GM23338 (cell line): ENCODE results near the gene NOP56. TPM values are rescaled to one million over a fixed set of nuclear protein-coding genes. Genes with fewer than 3 reads are reported as not detected.

Experiments
- ATAC-seq: fragments of 200-7000 bp; cut with Tn5 transposase; 3 replicates; pipeline ENCODE4 v1.9.1; 2020
- DNase-seq: peaks from one replicate; pipeline ENCODE4 v3.0.0-alpha.2; 2015; ENCODE audit warnings: low spot score
- H2AFZ ChIP-seq: fragments of 200-600 bp; sonication (generic); 2 replicates; pipeline ENCODE4 v1.8.0; 2016; ENCODE audit warnings: antibody characterized with exemption, mild to moderate bottlenecking, moderate library complexity
- H3F3A ChIP-seq: fragments of 200-600 bp; sonication (generic); replicated peaks from 2 replicates; pipeline ENCODE4 v1.8.0; 2017; ENCODE audit warnings: antibody characterized with exemption, mixed run types, low read depth
- H3K27ac ChIP-seq: fragments of 200-600 bp; sonication (generic); 2 replicates; pipeline ENCODE4 v1.6.1; 2016; ENCODE audit warnings: low read depth
- H3K27me3 ChIP-seq: fragments of 200-600 bp; sonication (generic); 2 replicates; pipeline ENCODE4 v1.8.0; 2016; ENCODE audit warnings: mild to moderate bottlenecking, mixed run types, moderate library complexity; ENCODE audit not compliant: insufficient read depth
- H3K36me3 ChIP-seq: fragments of 200-600 bp; sonication (generic); 2 replicates; pipeline ENCODE4 v1.8.0; 2016; ENCODE audit warnings: mild to moderate bottlenecking; ENCODE audit not compliant: insufficient read depth
- H3K4me1 ChIP-seq: fragments of 200-600 bp; sonication (generic); 2 replicates; pipeline ENCODE4 v1.8.0; 2016; ENCODE audit warnings: mild to moderate bottlenecking, moderate library complexity; ENCODE audit not compliant: insufficient read depth
- H3K4me2 ChIP-seq: fragments of 200-600 bp; sonication (generic); 2 replicates; pipeline ENCODE4 v1.7.1; 2017; ENCODE audit warnings: mixed run types
- H3K4me3 ChIP-seq: fragments of 200-600 bp; sonication (generic); 2 replicates; pipeline ENCODE4 v1.6.1; 2016; ENCODE audit warnings: mixed run types
- H3K79me2 ChIP-seq: fragments of 200-600 bp; sonication (generic); replicated peaks from 2 replicates; pipeline ENCODE4 v1.8.0; 2017; ENCODE audit warnings: mild to moderate bottlenecking; ENCODE audit not compliant: insufficient read depth
- H3K9me2 ChIP-seq: fragments of 200-600 bp; sonication (generic); 2 replicates; pipeline ENCODE4 v1.8.0; 2017; ENCODE audit not compliant: insufficient read depth
- H4K20me1 ChIP-seq: fragments of 200-600 bp; sonication (generic); replicated peaks from 2 replicates; pipeline ENCODE4 v1.8.0; 2017; ENCODE audit warnings: mild to moderate bottlenecking; ENCODE audit not compliant: insufficient read depth
- H3K27ac Mint-ChIP-seq: 2 replicates; pipeline ENCODE4 v1.8.0; 2020; ENCODE audit warnings: inconsistent platforms, mild to moderate bottlenecking, moderate library complexity, mixed read lengths
- H3K27me3 Mint-ChIP-seq: 3 replicates; pipeline ENCODE4 v1.8.0; 2022; ENCODE audit warnings: low read depth, mild to moderate bottlenecking, moderate library complexity, mixed read lengths, inconsistent platforms; ENCODE audit not compliant: insufficient read depth, poor library complexity
- H3K36me3 Mint-ChIP-seq: 3 replicates; pipeline ENCODE4 v1.8.0; 2021; ENCODE audit warnings: low read depth, mild to moderate bottlenecking, inconsistent platforms, moderate library complexity, mixed read lengths
- H3K4me1 Mint-ChIP-seq: 3 replicates; pipeline ENCODE4 v1.8.0; 2020; ENCODE audit warnings: mild to moderate bottlenecking, inconsistent platforms, mixed read lengths
- H3K4me3 Mint-ChIP-seq: 3 replicates; pipeline ENCODE4 v1.8.0; 2021; ENCODE audit warnings: moderate library complexity, mild to moderate bottlenecking, inconsistent platforms, mixed read lengths
- H3K9me3 Mint-ChIP-seq: 3 replicates; pipeline ENCODE4 v1.8.0; 2020; ENCODE audit warnings: moderate library complexity, mild to moderate bottlenecking, inconsistent platforms, mixed read lengths
- CREB1 ChIP-seq: fragments of 250-450 bp; sonication (Bioruptor Pico); IDR thresholded peaks from 2 replicates; pipeline ENCODE4 v1.5.0; 2020; ENCODE audit warnings: low read depth, mild to moderate bottlenecking, moderate library complexity
- POLR2AphosphoS5 ChIP-seq: IDR thresholded peaks from 2 replicates; pipeline ENCODE4 v1.6.1; 2016; ENCODE audit warnings: antibody characterized with exemption, low read depth
- long read RNA-seq: library from polyadenylated mRNA; unstranded; transcript quantifications from one replicate; pipeline ENCODE4 v2.0.0, GENCODE V29; 2020; ENCODE audit not compliant: unreplicated experiment
- polyA plus RNA-seq: library from polyadenylated mRNA; unstranded; fragments of >200 nt; fragmentation: Nextera tagmentation; extraction: Ambion mirVana; gene quantifications from 2 replicates; pipeline ENCODE4 v1.2.1, GENCODE V29; 2016
- total RNA-seq: library from RNA; depleted of rRNA; stranded (reverse); fragments of >200 nt; shearing (Covaris generic); gene quantifications from 2 replicates; pipeline ENCODE4 v1.2.3, GENCODE V29; 2014; rRNA removed
- TF ChIP-seq, protein P1 (sequence below): fragments of 250-450 bp; sonication (Bioruptor Pico); IDR thresholded peaks from 2 replicates; pipeline ENCODE4 v1.5.0; 2020; ENCODE audit warnings: mild to moderate bottlenecking, moderate library complexity

Gene NOP56, protein sequence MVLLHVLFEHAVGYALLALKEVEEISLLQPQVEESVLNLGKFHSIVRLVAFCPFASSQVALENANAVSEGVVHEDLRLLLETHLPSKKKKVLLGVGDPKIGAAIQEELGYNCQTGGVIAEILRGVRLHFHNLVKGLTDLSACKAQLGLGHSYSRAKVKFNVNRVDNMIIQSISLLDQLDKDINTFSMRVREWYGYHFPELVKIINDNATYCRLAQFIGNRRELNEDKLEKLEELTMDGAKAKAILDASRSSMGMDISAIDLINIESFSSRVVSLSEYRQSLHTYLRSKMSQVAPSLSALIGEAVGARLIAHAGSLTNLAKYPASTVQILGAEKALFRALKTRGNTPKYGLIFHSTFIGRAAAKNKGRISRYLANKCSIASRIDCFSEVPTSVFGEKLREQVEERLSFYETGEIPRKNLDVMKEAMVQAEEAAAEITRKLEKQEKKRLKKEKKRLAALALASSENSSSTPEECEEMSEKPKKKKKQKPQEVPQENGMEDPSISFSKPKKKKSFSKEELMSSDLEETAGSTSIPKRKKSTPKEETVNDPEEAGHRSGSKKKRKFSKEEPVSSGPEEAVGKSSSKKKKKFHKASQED
- total RNA-seq (429 and 447 TPM in 2 replicates), polyA plus RNA-seq (569 and 576 TPM in 2 replicates)
- long read RNA-seq, transcript NOP56-201 (12 exons, 2,400 nt) = major isoform, 62 of 168 reads
- long read RNA-seq, partial matches to known transcripts = 79 of 168 reads
- long read RNA-seq, other reads (novel, unspliced or antisense) = 24 of 168 reads

DNA sequence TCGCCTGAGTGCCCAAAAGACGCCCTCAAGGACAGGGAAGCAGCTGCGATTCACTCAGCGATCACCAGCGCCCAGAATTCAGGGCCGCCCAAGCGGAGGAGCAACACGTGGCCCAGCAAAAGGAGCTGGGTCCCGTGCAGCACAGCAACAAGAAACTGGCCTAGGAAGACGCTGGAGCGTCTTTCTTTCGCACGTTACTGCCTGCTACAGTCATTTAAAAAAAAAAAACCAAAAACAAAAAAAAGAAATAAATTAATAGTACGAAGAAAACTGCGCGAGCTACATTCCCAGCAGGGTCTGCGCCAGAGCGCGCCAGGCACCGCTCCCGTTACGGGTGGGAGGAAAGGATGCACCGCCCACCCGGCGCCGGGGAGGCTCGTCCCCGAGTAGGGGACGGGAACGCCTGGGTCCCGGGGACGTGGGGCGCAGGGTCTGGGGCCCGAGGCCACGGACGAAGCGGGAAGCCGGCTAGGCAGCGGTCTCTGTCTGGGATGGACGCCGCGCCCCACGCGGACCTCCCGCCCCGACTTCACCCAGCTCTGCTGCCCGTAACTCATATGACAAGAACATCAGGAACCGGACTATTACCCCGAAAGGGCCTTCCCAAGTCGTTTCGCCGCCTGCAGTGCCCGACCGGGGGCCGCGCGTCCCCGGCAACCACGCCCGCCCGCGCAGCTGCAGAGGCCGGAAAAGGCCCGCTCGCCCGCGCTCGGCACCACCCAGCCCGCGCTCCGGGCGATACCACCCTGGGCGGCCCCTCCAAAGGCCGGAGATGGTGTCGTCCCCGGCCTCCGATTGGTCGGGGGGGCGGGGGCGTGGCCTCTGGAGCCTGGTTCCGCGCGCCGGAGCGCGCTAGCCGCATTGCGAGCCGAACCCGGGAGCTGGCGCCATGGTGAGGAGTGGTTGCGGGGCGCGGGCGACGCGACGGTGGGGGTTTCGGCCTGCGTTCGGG, at the start of gene NOP56:
Gene NOP56, plus strand, starts transcription at position 861 of the 952 bp plus-strand sequence. Its CDS starts 29 bp downstream, at position 890.
- peaks cover 4% of the 10 kb centered on the region; the same call in 2 of the 3 replicates for H3K9me3 Mint-ChIP-seq
- H4K20me1 ChIP-seq = peaks cover 38% of the 10 kb centered on the region
- H3K4me3 Mint-ChIP-seq = peak within 1 kb of the TSS; percentile 94
- H3K4me2 ChIP-seq = peak within 1 kb of the TSS; percentile 100
- H3K27ac Mint-ChIP-seq = peak within 1 kb of the TSS; percentile 92
- peaks cover 38% of the 10 kb centered on the region for H3K36me3 ChIP-seq
- peak within 1 kb of the TSS; percentile 99 for H3K4me3 ChIP-seq
- ATAC-seq (peak; percentile 91), DNase-seq (peak; percentile 91)
- H3F3A ChIP-seq = peaks cover 40% of the 10 kb centered on the region
- H3K4me1 Mint-ChIP-seq = peaks cover 20% of the 10 kb centered on the region
- H2AFZ ChIP-seq = peak within 1 kb of the TSS; percentile 15; the same call in 1 of the 2 replicates
- H3K27ac ChIP-seq = peak within 1 kb of the TSS; percentile 93
- peaks cover 20% of the 10 kb centered on the region for H3K27me3 Mint-ChIP-seq
- H3K27me3 ChIP-seq = no peaks in the 10 kb centered on the region
- no peaks in the 10 kb centered on the region for H3K9me2 ChIP-seq
- H3K36me3 Mint-ChIP-seq = peaks cover 45% of the 10 kb centered on the region
- TF ChIP-seq, protein P1, sequence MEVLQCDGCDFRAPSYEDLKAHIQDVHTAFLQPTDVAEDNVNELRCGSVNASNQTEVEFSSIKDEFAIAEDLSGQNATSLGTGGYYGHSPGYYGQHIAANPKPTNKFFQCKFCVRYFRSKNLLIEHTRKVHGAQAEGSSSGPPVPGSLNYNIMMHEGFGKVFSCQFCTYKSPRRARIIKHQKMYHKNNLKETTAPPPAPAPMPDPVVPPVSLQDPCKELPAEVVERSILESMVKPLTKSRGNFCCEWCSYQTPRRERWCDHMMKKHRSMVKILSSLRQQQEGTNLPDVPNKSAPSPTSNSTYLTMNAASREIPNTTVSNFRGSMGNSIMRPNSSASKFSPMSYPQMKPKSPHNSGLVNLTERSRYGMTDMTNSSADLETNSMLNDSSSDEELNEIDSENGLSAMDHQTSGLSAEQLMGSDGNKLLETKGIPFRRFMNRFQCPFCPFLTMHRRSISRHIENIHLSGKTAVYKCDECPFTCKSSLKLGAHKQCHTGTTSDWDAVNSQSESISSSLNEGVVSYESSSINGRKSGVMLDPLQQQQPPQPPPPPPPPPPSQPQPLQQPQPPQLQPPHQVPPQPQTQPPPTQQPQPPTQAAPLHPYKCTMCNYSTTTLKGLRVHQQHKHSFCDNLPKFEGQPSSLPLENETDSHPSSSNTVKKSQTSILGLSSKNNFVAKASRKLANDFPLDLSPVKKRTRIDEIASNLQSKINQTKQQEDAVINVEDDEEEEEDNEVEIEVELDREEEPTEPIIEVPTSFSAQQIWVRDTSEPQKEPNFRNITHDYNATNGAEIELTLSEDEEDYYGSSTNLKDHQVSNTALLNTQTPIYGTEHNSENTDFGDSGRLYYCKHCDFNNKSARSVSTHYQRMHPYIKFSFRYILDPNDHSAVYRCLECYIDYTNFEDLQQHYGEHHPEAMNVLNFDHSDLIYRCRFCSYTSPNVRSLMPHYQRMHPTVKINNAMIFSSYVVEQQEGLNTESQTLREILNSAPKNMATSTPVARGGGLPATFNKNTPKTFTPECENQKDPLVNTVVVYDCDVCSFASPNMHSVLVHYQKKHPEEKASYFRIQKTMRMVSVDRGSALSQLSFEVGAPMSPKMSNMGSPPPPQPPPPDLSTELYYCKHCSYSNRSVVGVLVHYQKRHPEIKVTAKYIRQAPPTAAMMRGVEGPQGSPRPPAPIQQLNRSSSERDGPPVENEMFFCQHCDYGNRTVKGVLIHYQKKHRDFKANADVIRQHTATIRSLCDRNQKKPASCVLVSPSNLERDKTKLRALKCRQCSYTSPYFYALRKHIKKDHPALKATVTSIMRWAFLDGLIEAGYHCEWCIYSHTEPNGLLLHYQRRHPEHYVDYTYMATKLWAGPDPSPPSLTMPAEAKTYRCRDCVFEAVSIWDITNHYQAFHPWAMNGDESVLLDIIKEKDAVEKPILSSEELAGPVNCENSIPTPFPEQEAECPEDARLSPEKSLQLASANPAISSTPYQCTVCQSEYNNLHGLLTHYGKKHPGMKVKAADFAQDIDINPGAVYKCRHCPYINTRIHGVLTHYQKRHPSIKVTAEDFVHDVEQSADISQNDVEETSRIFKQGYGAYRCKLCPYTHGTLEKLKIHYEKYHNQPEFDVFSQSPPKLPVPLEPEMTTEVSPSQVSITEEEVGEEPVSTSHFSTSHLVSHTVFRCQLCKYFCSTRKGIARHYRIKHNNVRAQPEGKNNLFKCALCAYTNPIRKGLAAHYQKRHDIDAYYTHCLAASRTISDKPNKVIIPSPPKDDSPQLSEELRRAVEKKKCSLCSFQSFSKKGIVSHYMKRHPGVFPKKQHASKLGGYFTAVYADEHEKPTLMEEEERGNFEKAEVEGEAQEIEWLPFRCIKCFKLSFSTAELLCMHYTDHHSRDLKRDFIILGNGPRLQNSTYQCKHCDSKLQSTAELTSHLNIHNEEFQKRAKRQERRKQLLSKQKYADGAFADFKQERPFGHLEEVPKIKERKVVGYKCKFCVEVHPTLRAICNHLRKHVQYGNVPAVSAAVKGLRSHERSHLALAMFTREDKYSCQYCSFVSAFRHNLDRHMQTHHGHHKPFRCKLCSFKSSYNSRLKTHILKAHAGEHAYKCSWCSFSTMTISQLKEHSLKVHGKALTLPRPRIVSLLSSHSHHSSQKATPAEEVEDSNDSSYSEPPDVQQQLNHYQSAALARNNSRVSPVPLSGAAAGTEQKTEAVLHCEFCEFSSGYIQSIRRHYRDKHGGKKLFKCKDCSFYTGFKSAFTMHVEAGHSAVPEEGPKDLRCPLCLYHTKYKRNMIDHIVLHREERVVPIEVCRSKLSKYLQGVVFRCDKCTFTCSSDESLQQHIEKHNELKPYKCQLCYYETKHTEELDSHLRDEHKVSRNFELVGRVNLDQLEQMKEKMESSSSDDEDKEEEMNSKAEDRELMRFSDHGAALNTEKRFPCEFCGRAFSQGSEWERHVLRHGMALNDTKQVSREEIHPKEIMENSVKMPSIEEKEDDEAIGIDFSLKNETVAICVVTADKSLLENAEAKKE = no peak
- TF ChIP-seq POLR2AphosphoS5 = peak; percentile 96
- TF ChIP-seq CREB1 (CRISPR knock-in tag) = 0 out of 2 replicates have a peak, but pooled peaks have one; percentile 30
- peaks cover 48% of the 10 kb centered on the region for H3K79me2 ChIP-seq
- peaks cover 15% of the 10 kb centered on the region for H3K4me1 ChIP-seq
